HG02884 (cell line): ENCODE results near the gene BRF1.
"Not testable (repeated sequence)": the region's sequence is repeated elsewhere in the genome, so short reads cannot be mapped to it uniquely, and the experiment has no call there.

ENCODE experiments used
- ATAC-seq: cut with Tn5 transposase; IDR thresholded peaks from one replicate; pipeline ENCODE4 v1.9.1; 2021; ENCODE audit warnings: mild to moderate bottlenecking, moderate library complexity; ENCODE audit not compliant: unreplicated experiment

The BRF1 gene

GRCh38 chr14:105333613-105334364 is 33.0 kb upstream of the BRF1 start:
- ATAC-seq = no peak

DNA sequence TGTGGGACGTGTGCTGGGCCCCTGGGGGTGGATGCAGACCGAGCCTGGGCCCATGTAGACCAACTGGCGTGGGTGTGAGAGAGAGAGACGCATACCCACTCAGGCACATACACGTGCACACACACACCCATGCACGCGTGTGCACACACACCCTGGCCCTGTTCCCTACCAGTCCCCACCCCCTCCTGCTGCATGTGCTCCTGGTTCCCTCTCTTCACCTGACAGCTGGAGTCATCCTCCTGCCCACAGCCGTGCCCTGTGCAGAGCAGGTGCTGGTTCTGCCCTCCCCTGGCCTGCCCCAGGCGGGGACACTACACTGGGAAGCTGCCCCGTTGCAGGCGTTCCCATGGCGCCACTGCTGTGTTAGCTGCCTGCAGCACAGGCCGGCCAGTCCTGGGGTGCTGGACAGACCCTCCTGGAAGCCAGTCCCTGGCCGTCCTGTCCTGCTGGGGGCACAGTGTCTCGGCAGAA is 32.3 kb upstream of the BRF1 start:
- ATAC-seq = no peak

DNA sequence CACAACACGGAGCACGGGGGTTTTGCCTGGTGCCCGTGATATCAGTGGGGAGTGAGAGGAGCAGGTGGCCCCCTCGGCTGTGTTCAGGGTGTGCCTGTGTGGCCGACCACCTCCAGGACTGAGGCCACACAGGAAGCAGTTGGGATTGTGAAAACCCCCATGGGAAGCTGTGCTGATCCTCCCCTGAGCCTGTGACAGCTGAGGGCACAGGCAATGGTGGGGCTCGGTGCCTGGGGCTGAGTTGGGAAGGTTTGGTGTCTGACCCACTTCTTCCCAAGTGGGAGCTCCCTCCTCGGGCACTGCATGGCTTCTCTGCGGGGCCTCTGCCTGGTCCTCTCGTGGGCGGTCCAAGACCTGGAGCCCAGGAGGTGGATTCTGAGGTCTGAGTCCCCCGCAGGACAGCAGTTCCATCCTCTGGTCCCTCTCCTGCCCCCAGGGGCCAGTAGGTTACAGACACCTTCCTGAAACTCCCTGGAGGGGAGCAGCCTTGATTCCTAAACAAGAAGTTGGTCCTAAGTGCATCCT is 31.6 kb upstream of the BRF1 start:
- ATAC-seq = no peak

GRCh38 chr14:105331575-105332349 is 31.0 kb upstream of the BRF1 start:
- ATAC-seq = no peak

GRCh38 chr14:105330491-105330895 is 29.7 kb upstream of the BRF1 start:
- no peak for ATAC-seq

- ATAC-seq = no peak
Measured at GRCh38 chr14:105329411-105330150, 28.8 kb upstream of the BRF1 start.

GRCh38 chr14:105328678-105329390 is 28.0 kb upstream of the BRF1 start:
- ATAC-seq = no peak

GRCh38 chr14:105328070-105328677 is 27.4 kb upstream of the BRF1 start:
- no peak for ATAC-seq

- not testable (repeated sequence) for ATAC-seq
Measured at GRCh38 chr14:105327695-105328045, 26.9 kb upstream of the BRF1 start.

- ATAC-seq = no peak
Measured at GRCh38 chr14:105326891-105327694, 26.3 kb upstream of the BRF1 start.

DNA sequence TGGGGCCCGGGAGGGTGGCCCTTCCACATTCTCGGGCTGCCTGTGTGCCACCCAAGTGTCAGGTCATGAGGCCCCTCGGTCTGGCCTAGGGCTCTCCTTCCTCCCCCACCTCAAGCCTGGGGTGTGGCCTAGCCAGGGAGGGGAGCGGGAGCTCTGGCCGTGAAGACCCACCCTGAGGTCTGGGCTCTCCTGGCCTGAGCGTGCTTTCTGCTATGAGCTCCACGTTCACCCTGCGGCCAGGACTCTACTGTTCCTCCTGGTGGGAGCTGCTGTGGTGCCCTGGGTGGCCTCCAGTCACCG is 25.7 kb upstream of the BRF1 start:
- no peak for ATAC-seq

GRCh38 chr14:105325716-105326567 is 25.1 kb upstream of the BRF1 start:
- ATAC-seq = no peak

GRCh38 chr14:105325303-105325702 is 24.5 kb upstream of the BRF1 start:
- no peak for ATAC-seq

DNA sequence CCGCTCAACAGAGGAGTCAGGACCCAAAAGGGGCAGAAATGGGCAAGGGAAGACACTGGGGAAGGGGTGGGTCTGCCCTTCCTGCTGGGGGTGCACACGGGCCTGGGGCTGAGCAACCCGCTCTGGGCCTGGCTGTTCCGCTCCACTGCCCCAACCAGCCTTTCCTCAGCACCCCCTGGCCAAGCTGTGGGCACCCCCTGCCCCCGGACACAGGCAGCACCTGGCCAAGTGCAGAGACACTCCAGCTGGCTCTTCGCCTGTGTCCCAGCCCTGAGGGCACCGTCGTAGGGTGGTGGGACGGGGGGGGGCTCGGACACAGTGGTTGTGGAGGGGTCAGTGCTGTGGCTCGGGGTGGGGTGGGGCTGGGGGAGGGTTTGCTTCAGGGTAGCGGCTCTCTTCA is 24.1 kb upstream of the BRF1 start:
- no peak for ATAC-seq

GRCh38 chr14:105324080-105324778 is 23.4 kb upstream of the BRF1 start:
- ATAC-seq = no peak

DNA sequence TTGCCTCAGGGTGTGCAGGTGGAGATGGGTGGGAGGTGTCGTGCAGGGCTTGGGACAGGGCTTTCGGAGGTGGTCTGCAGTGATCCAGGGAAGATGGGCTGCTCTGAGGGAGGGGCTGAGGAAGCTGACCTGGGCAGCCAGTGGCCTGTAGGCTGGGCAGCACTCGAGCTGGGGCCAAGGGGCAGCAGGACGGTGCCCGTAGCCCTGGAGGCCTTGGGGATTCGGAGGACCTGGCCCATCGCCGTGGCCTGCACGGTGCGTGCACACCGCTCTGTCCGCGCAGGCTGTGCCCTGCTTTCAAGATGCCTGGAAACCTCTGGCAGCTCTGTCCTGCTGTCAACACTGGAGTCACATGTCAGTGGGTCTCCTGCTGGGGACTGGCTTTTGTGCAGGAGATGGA is 22.9 kb upstream of the BRF1 start:
- no peak for ATAC-seq

DNA sequence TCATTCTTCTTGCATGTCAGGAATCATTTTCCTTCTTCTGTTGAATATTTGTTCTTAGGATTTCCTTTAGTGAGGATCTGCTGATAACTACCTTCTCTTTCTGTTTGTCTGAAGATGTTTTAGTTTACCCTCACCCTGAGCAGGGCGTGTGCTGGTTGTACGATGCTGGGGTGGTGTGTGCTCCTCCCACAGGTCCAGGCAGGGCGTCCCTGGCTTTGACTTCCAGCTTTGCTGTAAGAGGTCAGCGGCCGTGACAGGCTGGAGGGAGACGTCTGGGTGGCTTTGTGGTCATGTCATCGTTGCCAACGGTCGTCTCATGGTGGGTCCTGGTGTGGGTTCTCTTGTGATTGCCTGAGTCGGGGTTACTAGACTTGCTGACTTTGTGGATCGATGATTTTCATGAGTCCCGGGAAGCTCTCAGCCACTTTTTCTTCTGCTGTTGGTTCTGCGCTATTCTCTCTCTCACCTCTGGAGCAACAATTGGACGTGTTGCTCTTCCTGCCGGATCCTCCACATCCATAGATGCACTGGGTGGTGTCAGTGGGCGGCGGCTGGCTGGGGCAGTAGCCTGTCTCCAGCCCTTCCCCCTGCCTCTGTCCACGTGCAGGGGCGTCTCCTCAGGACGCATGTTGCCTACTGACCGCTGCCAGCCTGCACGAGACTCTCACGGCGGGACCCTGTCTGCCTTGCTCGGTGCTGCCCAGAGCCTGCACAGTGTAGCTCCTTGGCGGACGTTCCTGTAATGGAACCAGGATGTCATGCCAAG is 22.2 kb upstream of the BRF1 start:
- ATAC-seq = no peak
